CD4-positive, alpha-beta T cell treated with Interleukin-17A for 4 hours (primary cell): ENCODE measurements around the gene SLC9B1.
A peak's percentile ranks its signal among the peaks of the same experiment; 100 is the strongest.
"Not testable (repeated sequence)": the region's sequence is repeated elsewhere in the genome, so short reads cannot be mapped to it uniquely, and the experiment has no call there.

ENCODE experiments used
- DNase-seq: peaks from one replicate; pipeline ENCODE4 v3.0.0-alpha.2; 2020; ENCODE audit warnings: mixed read lengths

Gene SLC9B1

DNA sequence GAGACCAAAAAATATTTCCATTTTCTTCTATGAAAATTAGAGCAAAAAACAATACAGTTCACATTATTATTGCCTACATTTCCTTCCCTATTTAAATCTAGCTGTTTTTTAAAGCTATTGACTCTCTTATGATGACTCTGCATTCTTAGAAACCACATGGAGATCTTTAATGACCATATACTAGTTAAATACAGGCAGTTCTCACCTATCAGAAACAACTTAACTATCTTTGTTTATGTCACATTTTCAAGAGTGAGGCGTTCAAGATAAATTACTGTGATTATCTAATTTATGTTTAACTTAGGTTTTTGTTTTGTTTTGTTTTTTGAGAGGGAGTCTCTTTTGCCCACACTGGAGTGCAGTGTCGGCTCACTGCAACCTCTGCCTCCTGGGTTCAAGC is 147.7 kb downstream of the SLC9B1 start:
- DNase-seq: no peak

DNA sequence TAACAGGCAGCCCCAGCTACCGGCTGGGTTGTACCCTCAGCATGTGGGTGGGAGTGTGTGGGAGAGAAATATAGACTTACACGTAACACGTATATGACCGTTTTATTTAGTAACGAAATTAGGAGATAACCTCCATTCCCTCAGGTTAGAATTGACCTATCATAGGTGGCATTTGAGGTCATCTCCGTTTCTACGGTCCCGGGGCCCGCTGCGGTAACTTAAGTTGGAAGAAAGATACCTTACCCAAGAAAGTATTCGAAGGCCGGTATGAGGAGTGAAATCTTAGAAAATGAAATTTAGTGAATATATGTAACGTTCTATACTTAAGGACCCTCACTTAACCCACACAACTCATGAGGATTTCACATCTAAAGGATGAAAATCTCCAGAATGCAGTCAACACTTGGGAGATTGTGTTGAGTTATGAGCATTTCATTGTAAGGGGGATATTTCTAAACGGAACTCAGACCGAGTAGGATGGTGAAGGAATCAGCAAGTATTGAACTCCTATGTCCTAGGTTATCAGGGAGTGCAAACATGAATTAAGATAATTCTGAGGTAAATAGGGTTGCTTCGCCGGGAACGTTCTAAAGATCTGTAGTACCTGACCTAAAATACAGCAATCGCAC is 149.8 kb downstream of the SLC9B1 start:
- no peak for DNase-seq

DNA sequence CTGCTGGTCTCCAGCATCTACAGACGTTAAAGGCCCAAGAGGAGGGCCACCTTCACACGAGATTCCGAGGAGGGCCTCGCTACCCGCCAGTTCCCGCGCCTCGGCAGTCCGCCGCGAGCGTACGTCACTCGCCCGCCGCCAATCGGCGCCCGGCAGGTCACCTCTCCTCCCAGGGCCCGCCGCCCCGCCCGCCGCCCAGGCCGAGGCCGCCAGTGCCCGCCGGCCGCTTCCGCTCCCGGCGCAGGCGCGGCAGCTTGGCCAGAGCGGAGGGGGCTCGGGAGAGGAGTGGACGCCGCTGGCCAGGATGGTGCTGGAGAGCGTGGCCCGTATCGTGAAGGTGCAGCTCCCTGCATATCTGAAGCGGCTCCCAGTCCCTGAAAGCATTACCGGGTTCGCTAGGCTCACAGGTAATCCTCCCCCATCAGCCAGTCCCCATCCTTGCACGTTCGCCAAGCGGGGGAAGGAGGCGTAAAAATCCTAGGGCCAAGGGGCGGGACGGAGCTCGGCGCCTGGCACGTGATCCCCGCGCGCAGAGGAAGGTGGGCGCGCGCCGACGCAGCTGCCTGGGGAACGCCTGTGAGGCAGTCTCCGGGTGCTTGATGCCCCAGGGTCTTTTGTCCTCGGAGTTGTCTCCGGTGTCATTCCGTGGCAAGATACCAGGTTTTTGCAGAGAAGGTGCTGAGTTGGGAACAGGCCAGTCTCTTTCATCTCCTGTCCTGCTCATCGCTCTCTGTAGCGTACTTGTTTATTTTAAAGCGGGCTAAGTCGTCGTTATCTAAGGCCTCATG is 150.5 kb downstream of the SLC9B1 start, which contains the start of gene CISD2:
CISD2 (plus strand) TSS at position 212 of the 788 bp plus-strand sequence; CDS start at position 305, 93 bp downstream.
- DNase-seq: peak; percentile 89

DNA sequence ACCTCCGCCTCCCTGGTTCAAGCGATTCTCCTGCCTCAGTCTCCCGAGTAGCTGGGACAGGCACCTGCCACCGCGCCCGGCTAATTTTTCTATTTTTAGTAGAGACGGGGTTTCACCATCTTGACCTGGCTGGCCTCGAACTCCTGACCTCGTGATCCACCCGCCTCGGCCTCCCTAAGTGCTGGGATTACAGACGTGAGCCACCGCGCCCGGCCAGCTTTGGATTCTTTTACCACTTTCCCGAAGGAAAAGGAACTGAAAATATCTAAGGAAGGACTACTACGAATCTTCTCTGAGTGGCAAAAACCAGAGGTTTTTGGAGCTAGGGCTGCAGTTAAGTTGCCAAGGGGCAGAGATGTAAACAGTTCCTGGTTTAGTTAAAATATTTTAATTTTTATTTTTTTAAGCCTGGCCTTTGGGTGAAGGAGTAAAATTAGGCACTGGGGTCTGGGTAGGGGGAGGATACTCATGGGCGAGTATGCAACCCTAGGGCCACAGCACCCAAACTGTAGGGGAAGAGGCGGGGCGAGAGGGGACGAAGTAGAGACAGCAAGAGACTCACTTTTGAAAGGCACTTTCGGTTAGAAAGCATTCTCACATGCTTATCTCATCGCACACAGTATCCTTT is 151.2 kb downstream of the SLC9B1 start:
- peak; percentile 9 for DNase-seq

DNA sequence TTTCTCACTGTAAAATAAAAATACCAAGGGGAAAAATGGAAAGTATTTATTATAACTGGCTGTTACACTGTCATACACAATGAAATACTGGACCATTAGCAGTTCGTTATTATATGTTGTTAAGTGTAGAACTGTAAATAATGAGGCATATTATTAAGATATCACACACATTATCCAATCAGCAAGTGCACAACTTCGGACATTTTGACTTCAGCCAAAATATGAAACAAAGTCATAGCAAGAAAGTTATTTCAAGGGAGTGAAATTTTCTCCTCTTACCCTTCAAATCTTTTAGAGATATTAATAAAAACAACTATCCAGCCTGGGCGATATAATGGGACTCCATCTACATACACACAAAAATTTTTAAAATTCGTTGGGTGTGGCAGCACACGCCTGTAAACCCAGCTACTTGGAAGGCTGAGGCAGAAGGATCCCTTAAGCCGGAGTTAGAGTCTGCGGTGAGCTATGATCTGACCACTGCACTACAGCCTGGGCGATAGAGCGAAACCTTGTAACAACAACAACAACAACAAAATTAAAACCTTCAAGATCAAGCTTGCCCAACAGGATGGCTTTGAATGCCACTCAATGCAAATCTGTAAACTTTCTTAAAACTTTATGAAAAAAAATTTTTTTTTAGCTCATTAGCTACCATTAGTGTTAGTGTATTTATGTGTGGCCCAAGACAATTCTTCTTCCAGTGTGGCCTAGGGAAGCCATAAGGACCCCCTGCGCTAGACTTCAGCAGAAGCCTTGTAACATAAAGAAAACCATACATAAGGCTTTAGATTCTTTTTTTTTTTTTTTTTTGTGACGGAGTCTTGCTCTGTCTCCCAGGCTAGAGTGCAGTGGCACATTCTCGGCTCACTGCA is 152.0 kb downstream of the SLC9B1 start:
- DNase-seq: no peak

DNA sequence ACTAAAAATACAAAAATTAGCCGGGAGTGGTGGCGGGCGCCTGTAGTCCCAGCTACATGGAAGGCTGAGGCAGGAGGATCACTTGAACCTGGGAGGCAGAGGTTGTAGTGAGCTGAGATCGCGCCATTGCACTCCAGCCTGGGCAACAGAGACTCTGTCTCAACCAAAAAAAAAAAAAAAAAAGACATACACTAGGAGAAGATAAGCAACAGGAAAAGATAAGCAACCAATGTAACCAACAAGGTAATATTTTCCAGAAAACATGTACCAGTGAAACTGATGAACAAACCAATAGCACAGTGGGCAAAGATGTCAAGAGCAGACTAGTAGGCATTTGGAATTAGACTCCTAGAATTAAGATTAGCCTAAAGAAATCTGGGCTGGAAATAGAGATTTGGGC is 154.2 kb downstream of the SLC9B1 start:
- DNase-seq: not testable (repeated sequence)

DNA sequence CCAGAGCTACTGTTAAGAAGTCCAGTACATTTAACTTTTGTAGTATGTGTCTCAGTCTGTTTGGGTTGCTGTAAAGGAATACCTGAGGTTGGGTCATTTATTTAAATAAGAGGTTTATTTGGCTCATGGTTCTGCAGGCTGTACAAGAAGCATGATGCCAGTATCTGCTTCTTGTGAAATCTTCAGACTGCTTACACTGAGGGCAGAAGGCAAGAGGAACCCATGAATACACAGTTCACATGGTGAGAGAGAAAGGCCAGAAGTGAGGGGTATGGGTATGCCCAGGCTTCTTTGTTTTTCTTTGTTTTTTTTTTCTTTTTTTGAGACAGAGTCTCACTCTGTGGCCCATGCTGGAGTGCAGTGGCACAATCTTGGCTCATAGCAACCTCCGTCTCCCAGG is 156.8 kb downstream of the SLC9B1 start:
- no peak for DNase-seq

DNA sequence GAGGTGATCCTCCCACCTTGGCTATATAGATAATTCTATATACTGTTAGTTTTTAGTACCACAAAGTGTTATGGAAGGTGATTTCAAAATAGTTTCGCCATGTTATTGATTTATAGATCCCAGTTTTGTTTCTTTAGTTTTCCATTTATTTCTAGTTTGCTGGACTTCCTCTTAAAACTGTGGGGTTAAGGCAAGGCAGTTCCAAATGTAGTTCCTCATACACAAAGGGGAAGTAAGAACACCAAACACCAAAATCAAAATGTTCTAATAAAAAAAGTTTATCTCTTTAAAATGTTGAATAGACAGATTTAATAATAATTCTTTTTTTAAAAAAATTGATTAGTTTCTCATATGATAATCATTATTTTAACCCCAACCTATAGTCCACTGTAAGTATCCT is 157.5 kb downstream of the SLC9B1 start:
- DNase-seq: no peak

DNA sequence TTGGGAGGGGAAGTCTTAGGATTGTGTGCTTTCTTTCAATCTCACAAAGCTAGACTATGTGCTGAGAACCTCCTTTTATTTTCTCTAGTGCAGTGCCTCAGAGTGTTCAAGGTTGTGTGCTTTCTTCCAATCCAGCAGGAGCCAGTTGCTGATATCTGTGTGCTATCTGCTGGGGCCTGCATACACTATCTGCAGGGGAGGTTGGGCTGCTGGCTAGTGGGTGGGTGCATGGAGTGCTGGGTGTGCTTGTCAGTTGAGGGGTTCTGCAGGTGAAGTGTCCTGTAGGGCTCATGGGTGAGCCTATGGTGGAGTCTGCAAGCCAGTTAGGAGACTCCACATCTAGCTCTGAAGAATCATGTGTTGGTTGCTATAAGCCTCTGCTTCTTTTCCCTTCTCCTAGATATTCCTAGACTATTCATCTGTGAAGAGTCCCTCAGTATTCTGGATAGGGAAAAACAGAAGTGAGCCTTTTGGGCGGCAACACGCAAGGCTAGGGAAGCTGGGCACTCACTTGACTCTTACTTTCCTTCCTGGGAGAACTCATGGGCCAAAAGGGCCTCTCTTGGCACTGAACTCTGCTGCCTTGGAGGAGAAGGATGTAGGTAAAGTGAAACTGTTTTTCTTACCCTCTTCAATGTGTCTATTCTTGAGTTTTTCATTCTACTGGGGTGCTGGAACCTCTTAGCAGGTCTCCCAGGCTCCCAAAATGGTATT is 158.7 kb downstream of the SLC9B1 start:
- no peak for DNase-seq

DNA sequence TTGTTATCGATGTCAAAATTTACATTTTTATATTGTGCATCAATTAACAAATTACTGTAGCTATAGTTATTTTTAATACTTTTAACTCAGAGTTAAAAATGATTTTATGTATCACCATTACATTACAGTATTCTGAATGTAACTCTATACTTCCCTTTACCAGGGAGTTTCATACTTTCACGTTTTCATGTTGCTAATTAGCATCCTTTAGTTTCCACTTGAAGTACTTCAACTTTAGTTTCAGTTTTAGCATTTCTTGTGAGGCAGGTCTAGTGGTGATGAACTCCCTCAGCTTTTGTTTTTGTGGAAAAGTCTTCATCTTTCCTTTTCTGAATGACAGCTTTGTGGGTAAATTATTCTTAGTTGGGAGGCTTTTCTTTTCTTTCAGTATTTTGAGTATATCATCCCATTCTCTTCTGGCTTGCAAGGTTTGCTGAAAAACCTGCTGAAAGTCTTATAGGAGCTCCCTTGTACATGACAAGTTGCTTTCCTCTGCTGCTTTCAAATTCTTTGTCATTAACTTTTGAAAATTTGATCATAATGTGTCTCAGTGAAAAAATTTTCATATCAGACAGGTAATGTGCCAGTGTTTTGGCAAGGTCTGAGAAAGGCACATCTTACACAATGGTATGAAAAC is 160.6 kb downstream of the SLC9B1 start:
- DNase-seq: no peak
